ENCODE results near the gene ZNRD2. TPM values are rescaled to one million over a fixed set of nuclear protein-coding genes. Genes with fewer than 3 reads are reported as not detected.

Gene ZNRD2
- total and polyA plus RNA-seq, 10 of the 15 experiments (the other 5 are each of a cell fraction or from before 2014, with no cell fraction given), result 7.9 to 111 (median 55.4) TPM

DNA sequence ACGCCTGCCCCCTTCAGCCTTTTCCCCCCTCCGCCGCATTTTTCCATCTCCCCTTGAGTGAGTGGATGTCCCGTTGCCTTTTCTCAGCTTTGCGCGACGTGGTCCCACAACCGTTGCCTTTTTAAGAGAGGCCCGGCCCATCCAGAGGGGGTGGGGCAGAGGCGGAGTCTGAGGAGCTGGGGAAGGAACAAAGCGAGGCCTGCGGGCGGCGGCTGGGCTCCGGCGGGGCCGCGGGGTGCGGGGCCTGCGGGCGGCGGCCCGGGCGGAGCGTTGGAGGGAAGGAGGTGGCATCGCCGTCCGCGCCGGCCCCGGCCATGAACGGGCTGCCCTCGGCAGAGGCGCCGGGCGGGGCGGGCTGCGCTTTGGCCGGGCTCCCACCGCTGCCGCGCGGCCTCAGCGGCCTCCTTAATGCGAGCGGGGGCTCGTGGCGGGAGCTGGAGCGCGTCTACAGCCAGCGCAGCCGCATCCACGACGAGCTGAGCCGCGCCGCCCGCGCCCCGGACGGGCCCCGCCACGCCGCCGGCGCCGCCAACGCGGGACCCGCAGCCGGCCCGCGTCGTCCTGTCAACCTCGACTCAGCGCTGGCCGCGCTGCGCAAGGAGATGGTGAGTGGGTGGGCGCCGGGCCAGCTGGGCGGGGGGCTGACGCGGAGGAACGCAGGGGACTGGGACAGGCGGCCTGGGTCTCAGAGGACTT is 2.2 kb downstream of the ZNRD2 start, which contains the start of gene FAM89B (continued):
- no peak for TF ChIP-seq ZZZ3 (IDR thresholded peaks at IDR 0.05; ENCODE audit: control insufficient read depth, insufficient read length, low read depth)
- TF ChIP-seq ZNF24 (IDR thresholded peaks at IDR 0.05), result no peak
- TF ChIP-seq TARDBP (IDR thresholded peaks at IDR 0.05; ENCODE audit: borderline replicate concordance), result no peak
- no peak for TF ChIP-seq HDAC6 (IDR thresholded peaks at IDR 0.05; ENCODE audit: unreplicated experiment)
- no peak for TF ChIP-seq MTA3 (IDR thresholded peaks at IDR 0.05; ENCODE audit: borderline replicate concordance, low read length)
- TF ChIP-seq, protein P1, sequence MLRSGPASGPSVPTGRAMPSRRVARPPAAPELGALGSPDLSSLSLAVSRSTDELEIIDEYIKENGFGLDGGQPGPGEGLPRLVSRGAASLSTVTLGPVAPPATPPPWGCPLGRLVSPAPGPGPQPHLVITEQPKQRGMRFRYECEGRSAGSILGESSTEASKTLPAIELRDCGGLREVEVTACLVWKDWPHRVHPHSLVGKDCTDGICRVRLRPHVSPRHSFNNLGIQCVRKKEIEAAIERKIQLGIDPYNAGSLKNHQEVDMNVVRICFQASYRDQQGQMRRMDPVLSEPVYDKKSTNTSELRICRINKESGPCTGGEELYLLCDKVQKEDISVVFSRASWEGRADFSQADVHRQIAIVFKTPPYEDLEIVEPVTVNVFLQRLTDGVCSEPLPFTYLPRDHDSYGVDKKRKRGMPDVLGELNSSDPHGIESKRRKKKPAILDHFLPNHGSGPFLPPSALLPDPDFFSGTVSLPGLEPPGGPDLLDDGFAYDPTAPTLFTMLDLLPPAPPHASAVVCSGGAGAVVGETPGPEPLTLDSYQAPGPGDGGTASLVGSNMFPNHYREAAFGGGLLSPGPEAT (IDR thresholded peaks at IDR 0.05; ENCODE audit: low read depth), result peak; percentile 67; the same call in 1 of the 2 replicates
- peak; percentile 58; the same call in 1 of the 2 replicates for TF ChIP-seq MXI1 (IDR thresholded peaks at IDR 0.05; ENCODE audit: low read depth, low read length)
- TF ChIP-seq NFYB (IDR thresholded peaks at IDR 0.05; ENCODE audit: insufficient read depth, low read depth, low read length), result no peak
- TF ChIP-seq BACH1 (IDR thresholded peaks at IDR 0.05; ENCODE audit: borderline replicate concordance), result peak; percentile 84; the same call in 1 of the 2 replicates
